ENCODE data around the gene PFDN6. TPM values are rescaled to one million over a fixed set of nuclear protein-coding genes. Genes with fewer than 3 reads are reported as not detected.
"Not testable (repeated sequence)": the region's sequence is repeated elsewhere in the genome, so short reads cannot be mapped to it uniquely, and the experiment has no call there.

The PFDN6 gene
- total RNA-seq, 1 donor from 2014 or later = 9.1 TPM

DNA sequence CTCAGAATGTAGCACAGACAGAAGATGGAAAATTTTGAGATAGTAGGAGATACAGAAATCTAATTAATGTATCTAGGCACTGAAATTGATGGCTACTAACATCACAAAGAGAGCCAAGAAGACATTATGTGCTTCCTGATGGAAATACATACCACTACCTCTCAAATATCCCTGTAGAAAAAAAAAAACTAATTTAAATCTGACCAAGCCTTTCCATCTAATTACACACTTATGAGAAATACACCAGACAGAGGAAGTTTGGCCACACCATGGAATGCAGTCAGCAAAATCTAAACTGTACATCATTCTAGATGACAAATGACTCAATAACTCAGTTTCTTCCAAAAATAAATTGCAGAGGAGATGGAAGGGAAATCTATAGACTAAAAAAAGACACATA lies 36.6 kb upstream of the PFDN6 start:
- no peak overlapping the region for H3K27ac ChIP-seq
- intact Hi-C loops (cut with DNase I) = no loop called here
- TF ChIP-seq, protein P1, sequence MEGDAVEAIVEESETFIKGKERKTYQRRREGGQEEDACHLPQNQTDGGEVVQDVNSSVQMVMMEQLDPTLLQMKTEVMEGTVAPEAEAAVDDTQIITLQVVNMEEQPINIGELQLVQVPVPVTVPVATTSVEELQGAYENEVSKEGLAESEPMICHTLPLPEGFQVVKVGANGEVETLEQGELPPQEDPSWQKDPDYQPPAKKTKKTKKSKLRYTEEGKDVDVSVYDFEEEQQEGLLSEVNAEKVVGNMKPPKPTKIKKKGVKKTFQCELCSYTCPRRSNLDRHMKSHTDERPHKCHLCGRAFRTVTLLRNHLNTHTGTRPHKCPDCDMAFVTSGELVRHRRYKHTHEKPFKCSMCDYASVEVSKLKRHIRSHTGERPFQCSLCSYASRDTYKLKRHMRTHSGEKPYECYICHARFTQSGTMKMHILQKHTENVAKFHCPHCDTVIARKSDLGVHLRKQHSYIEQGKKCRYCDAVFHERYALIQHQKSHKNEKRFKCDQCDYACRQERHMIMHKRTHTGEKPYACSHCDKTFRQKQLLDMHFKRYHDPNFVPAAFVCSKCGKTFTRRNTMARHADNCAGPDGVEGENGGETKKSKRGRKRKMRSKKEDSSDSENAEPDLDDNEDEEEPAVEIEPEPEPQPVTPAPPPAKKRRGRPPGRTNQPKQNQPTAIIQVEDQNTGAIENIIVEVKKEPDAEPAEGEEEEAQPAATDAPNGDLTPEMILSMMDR (IDR thresholded peaks at IDR 0.05) = no peak
- TF ChIP-seq POLR2A (IDR thresholded peaks at IDR 0.05) (no peak), POLR2AphosphoS5 (IDR thresholded peaks at IDR 0.05; ENCODE audit: insufficient read depth in 1 of 2, low read depth in 1 of 2) (no peak)
- H3K36me3 ChIP-seq = peaks cover 0 to 5% of the 10 kb centered on the region in 2 donors
- no peaks in the 10 kb centered on the region for H3K9me3 ChIP-seq
- peaks cover 26% of the 10 kb centered on the region for H3K4me1 ChIP-seq
- no peaks in the 10 kb centered on the region for H3K27me3 ChIP-seq
- DNase-seq (ENCODE audit: extremely low spot score in 2 of 2) = no peak
- H3K4me3 ChIP-seq = no peak overlapping the region

DNA sequence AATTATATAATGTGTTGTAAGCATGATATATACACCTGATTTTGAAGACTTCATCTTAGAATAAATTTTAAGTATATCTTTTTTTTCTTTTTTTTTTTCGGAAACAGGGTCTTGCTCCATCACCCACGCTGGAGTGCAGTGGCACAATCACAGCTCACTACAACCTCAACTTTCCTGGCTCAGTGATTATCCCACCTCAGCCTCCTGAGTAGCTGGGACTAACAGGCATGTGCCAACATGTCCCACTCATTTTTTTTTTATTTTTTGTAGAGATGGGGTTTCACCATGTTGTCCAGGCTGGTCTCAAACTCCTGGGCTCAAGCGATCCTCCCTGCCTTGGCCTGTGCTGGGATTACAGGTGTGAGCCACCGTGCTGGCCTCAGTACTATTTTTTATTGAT lies 34.8 kb upstream of the PFDN6 start:
- no peak for TF ChIP-seq POLR2AphosphoS5 (IDR thresholded peaks at IDR 0.05; ENCODE audit: insufficient read depth in 1 of 2, low read depth in 1 of 2)
- TF ChIP-seq, protein P1 (IDR thresholded peaks at IDR 0.05) = no peak
- TF ChIP-seq POLR2A (IDR thresholded peaks at IDR 0.05) = no peak
- H3K4me1 ChIP-seq = peaks cover 15% of the 10 kb centered on the region
- no peak for DNase-seq (ENCODE audit: extremely low spot score in 2 of 2)
- no peak overlapping the region for H3K4me3 ChIP-seq
- peaks cover 0 to 17% of the 10 kb centered on the region in 2 donors for H3K36me3 ChIP-seq
- H3K27ac ChIP-seq = no peak overlapping the region
- intact Hi-C loops (cut with DNase I) = no loop called here
- H3K27me3 ChIP-seq = no peaks in the 10 kb centered on the region
- no peaks in the 10 kb centered on the region for H3K9me3 ChIP-seq

DNA sequence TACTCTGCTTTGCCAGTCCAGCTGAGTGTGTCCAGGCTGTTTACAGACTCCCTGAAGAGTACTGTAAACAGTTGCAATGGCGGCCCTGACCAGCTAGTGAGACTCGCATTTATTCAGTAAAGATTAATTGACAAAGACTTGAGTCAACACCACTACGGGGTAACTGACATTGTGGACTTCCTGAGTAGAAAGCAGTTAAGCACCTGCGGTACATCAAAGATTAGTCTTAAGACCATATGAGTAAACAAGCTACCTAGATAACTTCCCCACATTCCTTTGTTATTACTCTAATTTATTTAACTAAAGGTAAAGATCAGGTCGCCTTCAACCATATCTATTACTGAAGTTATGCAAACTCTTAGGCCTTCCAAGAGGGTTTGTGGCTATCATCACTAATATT lies 30.4 kb upstream of the PFDN6 start:
- no peak for TF ChIP-seq POLR2AphosphoS5 (IDR thresholded peaks at IDR 0.05; ENCODE audit: insufficient read depth in 1 of 2, low read depth in 1 of 2)
- H3K36me3 ChIP-seq = peaks cover 0 to 26% of the 10 kb centered on the region in 2 donors
- no peak for DNase-seq (ENCODE audit: extremely low spot score in 2 of 2)
- H3K4me1 ChIP-seq = no peaks in the 10 kb centered on the region
- H3K27ac ChIP-seq = no peak overlapping the region
- intact Hi-C loops (cut with DNase I) = no loop called here
- H3K27me3 ChIP-seq = no peaks in the 10 kb centered on the region
- no peak overlapping the region for H3K4me3 ChIP-seq
- H3K9me3 ChIP-seq = no peaks in the 10 kb centered on the region

DNA sequence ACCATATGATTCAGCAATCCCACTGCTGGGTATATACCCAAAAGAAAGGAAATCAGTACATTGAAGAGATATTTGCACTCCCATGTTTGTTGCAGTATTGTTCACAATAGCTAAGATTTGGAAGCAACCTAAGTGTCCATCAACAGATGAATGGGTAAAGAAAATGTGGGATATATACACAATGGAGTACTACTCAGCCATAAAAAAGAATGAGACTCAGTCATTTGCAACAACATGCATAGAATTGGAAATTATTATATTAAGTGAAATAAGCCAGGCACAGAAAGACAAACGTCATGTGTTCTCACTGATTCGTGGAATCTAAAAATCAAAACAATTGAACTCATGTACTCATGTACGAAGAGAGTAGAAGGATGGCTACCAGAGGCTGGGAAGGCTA lies 26.9 kb upstream of the PFDN6 start:
- H3K27me3 ChIP-seq; H3K9me3 ChIP-seq; intact Hi-C loops (cut with DNase I); H3K4me3 ChIP-seq; H3K27ac ChIP-seq; H3K4me1 ChIP-seq; DNase-seq (ENCODE audit: extremely low spot score in 2 of 2): not testable (repeated sequence)
- H3K36me3 ChIP-seq = peaks cover 0 to 57% of the 10 kb centered on the region in 2 donors

GRCh38 chr6:33264015-33264414 lies 25.4 kb upstream of the PFDN6 start:
- Histone ChIP-seq H3K27ac (no peak overlapping the region), H3K4me1 (no peaks in the 10 kb centered on the region), H3K36me3 (peaks cover 0 to 63% of the 10 kb centered on the region in 2 donors), H3K27me3 (no peaks in the 10 kb centered on the region), H3K9me3 (no peaks in the 10 kb centered on the region), H3K4me3 (no peak overlapping the region)
- intact Hi-C loops (cut with DNase I) = no loop called here
- no peak for DNase-seq (ENCODE audit: extremely low spot score in 2 of 2)
- TF ChIP-seq POLR2A (IDR thresholded peaks at IDR 0.05) = no peak
- TF ChIP-seq, protein P1 (IDR thresholded peaks at IDR 0.05) = no peak
- no peak for TF ChIP-seq POLR2AphosphoS5 (IDR thresholded peaks at IDR 0.05; ENCODE audit: insufficient read depth in 1 of 2, low read depth in 1 of 2)

DNA sequence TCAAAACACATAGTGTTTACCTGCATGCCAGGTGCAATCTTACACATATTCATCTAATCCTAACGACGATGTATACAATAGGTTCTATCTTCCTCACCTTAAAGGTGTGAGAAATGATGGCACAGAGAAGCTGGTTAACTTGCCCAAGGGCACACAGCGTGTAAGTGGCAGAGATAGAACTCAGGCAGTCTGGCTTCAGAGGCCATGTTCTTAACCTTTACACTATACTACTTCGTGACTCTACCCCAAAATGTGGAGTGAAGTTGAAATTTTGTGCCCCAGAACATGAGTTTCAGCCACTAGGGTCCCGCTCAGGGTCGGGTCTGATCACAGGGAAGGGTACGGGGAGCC lies 18.3 kb upstream of the PFDN6 start:
- Histone ChIP-seq H3K27ac (peak overlapping the region; percentile 83), H3K27me3 (no peaks in the 10 kb centered on the region), H3K4me3 (peak overlapping the region; percentile 59 to 69), H3K36me3 (peaks cover 0 to 58% of the 10 kb centered on the region in 2 donors), H3K9me3 (no peaks in the 10 kb centered on the region), H3K4me1 (peaks cover 52% of the 10 kb centered on the region)
- DNase-seq (ENCODE audit: extremely low spot score in 2 of 2) = no peak
- intact Hi-C loops (cut with DNase I) = loop anchor here (5.0 kb wide), 1 partner anchor 69 kb away; the partner anchor contains the start of genes HSD17B8, RXRB and SLC39A7
- TF ChIP-seq POLR2AphosphoS5 (IDR thresholded peaks at IDR 0.05; ENCODE audit: insufficient read depth in 1 of 2, low read depth in 1 of 2) (no peak), POLR2A (IDR thresholded peaks at IDR 0.05) (no peak)
- TF ChIP-seq, protein P1 (IDR thresholded peaks at IDR 0.05) = no peak
